ENCODE data around the gene UBL3.

The UBL3 gene

DNA sequence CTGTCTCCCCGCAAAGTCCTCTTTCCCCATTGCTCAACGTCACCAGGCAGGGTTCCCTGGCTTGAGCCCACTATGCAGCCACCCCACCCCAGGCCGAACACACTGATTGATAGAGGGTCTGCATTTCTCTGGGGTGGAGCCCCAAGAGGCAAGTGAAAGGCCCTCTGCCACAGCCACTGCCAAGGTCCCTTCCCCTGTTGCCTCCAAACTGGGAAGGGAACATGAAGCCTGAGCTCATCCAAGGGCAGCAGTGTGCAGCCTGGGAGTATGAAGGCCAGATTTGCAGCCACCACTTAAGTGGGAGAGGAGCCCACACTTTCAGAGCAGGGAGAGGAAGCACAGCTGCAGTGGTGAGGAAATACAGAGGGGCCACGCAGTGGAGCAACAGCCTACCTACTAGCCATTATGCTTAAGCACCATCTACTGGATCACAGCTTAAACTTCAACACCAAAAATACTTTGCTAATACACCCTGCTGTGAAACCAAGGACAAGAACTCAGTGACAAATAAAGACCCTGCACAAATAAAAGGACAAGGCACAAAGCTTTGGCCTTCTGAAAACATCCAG, 48.6 kb downstream of the UBL3 start:
- no peak overlapping the region for H3K4me3 ChIP-seq (ENCODE audit: low read depth, low read length)
- DNase-seq (ENCODE audit: low read depth) = peak; percentile 74
- TF ChIP-seq MYC (IDR thresholded peaks at IDR 0.05; ENCODE audit: low read depth, low read length) = no peak
- TF ChIP-seq, protein P1, sequence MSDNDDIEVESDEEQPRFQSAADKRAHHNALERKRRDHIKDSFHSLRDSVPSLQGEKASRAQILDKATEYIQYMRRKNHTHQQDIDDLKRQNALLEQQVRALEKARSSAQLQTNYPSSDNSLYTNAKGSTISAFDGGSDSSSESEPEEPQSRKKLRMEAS (IDR thresholded peaks at IDR 0.05; ENCODE audit: low read depth, low read length) = no peak
- TF ChIP-seq, protein P2, sequence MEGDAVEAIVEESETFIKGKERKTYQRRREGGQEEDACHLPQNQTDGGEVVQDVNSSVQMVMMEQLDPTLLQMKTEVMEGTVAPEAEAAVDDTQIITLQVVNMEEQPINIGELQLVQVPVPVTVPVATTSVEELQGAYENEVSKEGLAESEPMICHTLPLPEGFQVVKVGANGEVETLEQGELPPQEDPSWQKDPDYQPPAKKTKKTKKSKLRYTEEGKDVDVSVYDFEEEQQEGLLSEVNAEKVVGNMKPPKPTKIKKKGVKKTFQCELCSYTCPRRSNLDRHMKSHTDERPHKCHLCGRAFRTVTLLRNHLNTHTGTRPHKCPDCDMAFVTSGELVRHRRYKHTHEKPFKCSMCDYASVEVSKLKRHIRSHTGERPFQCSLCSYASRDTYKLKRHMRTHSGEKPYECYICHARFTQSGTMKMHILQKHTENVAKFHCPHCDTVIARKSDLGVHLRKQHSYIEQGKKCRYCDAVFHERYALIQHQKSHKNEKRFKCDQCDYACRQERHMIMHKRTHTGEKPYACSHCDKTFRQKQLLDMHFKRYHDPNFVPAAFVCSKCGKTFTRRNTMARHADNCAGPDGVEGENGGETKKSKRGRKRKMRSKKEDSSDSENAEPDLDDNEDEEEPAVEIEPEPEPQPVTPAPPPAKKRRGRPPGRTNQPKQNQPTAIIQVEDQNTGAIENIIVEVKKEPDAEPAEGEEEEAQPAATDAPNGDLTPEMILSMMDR (IDR thresholded peaks at IDR 0.05; ENCODE audit: low read depth, low read length) = peak; percentile 11

DNA sequence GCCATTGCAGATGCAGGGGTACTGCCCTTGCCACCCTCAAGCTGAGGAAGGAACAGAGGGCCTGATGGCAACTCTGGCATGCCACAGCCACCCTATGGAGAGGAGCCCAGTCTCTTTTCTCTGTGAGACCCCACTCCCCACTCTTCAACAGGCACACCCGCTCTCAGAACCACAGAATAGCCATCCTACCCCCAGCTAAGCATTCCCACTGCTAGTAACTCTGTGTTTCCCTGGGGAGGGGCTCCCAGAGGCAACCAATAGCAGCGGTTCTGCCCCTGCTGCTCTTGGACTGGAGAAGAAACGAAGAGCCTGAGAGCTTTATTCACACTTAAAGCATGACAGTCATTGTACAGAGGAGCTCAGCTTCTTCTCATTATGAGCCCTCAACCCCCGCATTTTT, 49.3 kb downstream of the UBL3 start:
- DNase-seq (ENCODE audit: low read depth) = no peak
- no peak overlapping the region for H3K4me3 ChIP-seq (ENCODE audit: low read depth, low read length)
- TF ChIP-seq, protein P2 (IDR thresholded peaks at IDR 0.05; ENCODE audit: low read depth, low read length) = no peak
- TF ChIP-seq MYC (IDR thresholded peaks at IDR 0.05; ENCODE audit: low read depth, low read length) (no peak), POLR2A (IDR thresholded peaks at IDR 0.05; ENCODE audit: extremely low read depth, insufficient read length) (no peak)
- TF ChIP-seq, protein P1 (IDR thresholded peaks at IDR 0.05; ENCODE audit: low read depth, low read length) = no peak

DNA sequence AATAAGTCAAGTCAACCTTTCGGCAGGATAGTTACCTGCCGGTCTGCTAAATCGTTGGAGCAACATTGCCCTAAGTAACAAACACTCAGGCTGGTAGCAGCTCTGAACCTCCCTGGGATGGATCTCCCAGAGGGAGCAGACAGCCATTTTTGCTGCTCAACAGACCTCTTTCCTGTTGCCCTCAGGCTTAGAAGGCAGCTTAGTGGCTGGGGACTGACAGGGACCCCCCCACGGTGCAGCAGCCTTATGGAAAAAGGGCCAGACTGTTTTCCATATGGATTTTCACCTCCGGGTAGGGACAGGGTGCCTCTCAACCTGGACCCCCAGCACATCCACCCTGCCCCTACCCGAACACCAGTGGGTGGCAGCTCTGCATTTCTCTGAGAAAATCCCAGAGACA, 49.7 kb downstream of the UBL3 start:
- DNase-seq (ENCODE audit: low read depth) = no peak
- TF ChIP-seq POLR2A (IDR thresholded peaks at IDR 0.05; ENCODE audit: extremely low read depth, insufficient read length) (no peak), MYC (IDR thresholded peaks at IDR 0.05; ENCODE audit: low read depth, low read length) (no peak)
- TF ChIP-seq, protein P2 (IDR thresholded peaks at IDR 0.05; ENCODE audit: low read depth, low read length) = no peak
- TF ChIP-seq, protein P1 (IDR thresholded peaks at IDR 0.05; ENCODE audit: low read depth, low read length) = no peak
- H3K4me3 ChIP-seq (ENCODE audit: low read depth, low read length) = no peak overlapping the region

DNA sequence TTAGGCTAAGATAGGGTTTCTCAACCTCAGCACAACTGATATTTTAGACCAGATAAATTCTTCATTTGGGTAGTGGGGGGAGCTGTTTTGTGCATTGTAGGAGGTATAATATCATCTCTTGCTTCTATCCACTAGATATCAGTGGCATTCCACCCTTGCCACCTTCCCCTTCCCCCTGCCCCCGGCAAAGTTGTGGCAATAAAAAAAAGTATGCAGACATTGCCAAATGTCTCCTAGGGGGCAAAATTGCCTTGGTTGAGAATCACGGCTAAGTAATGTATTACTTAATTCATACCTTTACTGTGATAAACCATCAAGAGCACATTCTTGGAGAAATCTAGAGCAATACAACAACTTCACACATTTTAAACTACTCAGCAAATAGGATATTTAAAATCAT, 51.4 kb downstream of the UBL3 start:
- DNase-seq (ENCODE audit: low read depth) = no peak
- H3K4me3 ChIP-seq (ENCODE audit: low read depth, low read length) = no peak overlapping the region
- TF ChIP-seq, protein P1 (IDR thresholded peaks at IDR 0.05; ENCODE audit: low read depth, low read length) = no peak
- no peak for TF ChIP-seq POLR2A (IDR thresholded peaks at IDR 0.05; ENCODE audit: extremely low read depth, insufficient read length)
- TF ChIP-seq, protein P2 (IDR thresholded peaks at IDR 0.05; ENCODE audit: low read depth, low read length) = no peak
- no peak for TF ChIP-seq MYC (IDR thresholded peaks at IDR 0.05; ENCODE audit: low read depth, low read length)

DNA sequence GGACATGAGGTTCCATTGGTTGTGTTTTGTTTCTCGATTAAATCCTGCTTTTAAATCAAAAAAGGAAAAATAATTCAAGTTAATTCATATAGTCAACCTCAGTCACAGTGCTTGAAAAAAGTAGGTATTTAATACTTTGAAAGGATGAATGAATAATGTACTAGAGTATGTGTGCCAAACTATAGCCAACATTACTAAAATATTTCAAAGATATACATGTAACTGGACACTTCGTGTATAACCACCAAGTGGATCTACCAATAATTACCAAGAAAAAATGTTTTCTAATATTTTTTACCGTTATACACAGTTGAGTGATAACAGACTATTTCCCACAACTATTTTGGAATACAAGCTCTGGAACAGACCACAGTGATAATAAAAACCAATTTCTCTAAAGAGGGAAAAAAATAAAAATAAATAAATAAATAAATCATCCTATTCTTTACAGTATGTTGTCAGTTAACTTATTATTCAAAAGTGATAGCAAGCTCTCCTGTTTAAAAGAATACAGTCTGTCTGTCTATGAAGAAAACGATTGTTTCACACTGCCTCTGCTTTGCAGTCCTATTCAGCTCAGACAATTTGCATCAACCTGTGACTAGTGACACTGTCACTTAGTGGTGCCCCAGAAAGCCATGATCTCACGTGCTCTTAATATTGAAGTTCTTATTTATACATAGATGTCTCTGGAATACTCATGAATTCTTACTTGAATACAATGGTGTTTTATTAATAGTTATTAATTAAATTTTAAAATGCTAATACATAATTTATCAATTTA, 58.2 kb downstream of the UBL3 start:
- no peak for TF ChIP-seq POLR2A (IDR thresholded peaks at IDR 0.05; ENCODE audit: extremely low read depth, insufficient read length)
- TF ChIP-seq MYC (IDR thresholded peaks at IDR 0.05; ENCODE audit: low read depth, low read length) = no peak
- TF ChIP-seq, protein P1 (IDR thresholded peaks at IDR 0.05; ENCODE audit: low read depth, low read length) = no peak
- TF ChIP-seq, protein P2 (IDR thresholded peaks at IDR 0.05; ENCODE audit: low read depth, low read length) = no peak
- DNase-seq (ENCODE audit: low read depth) = no peak
- no peak overlapping the region for H3K4me3 ChIP-seq (ENCODE audit: low read depth, low read length)
